ENCODE measurements around the gene MGP. TPM values are rescaled to one million over a fixed set of nuclear protein-coding genes. Genes with fewer than 3 reads are reported as not detected.

The MGP gene
- polyA plus RNA-seq, 1 of the 3 experiments (the other 2 are of a cell fraction) = 76.2 TPM

DNA sequence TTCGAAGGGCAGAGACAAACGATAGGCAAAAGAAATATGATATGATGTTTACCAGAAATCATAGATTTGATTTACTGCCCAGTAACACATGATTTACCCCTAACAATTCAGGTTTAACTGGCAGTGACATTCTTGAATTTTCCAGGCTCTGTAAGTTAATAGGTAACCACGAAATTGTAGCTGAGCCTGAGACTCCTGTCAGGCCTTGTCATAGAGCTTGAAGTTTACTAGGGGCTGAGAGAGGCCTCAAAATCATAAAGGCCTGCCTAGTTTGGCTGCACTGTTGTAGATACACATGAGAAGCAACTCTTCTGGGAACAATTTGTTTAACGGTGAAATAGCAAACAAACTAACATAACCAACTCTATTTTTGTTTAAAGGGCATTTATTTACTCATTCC lies 49.4 kb upstream of the MGP start:
- no peaks in the 10 kb centered on the region for H3K79me2 ChIP-seq (ENCODE audit: insufficient read depth)
- peaks cover 0 to 8% of the 10 kb centered on the region in 2 experiments; a peak in 2 of 4 replicates for H3K4me1 ChIP-seq (ENCODE audit: control insufficient read depth in 1 of 2, insufficient read depth in 2 of 2, low read depth in 1 of 2, low read length in 1 of 2)
- no peak overlapping the region; the same call in 1 of the 2 replicates for H2AFZ ChIP-seq (ENCODE audit: low read depth)
- no peaks in the 10 kb centered on the region for H3K9me3 ChIP-seq
- ChIA-PET CTCF (interaction anchor here (1.2 to 1.6 kb wide), 2 partner anchors 23 to 286 kb away, joined by 3 to 4 read pairs; partner anchors contain the start of gene RERG), POLR2A (no interaction called here)
- H3K36me3 ChIP-seq (replicated peaks in 1 of 2; ENCODE audit: control insufficient read depth in 1 of 2, insufficient read depth in 2 of 2, low read length in 1 of 2) = no peaks in the 10 kb centered on the region
- TF ChIP-seq GATA2 (CRISPR knock-in tag; IDR thresholded peaks at IDR 0.05) = no peak
- TF ChIP-seq POLR2AphosphoS5 (IDR thresholded peaks at IDR 0.05; ENCODE audit: low read depth, low read length) = no peak
- H3K4me3 ChIP-seq (ENCODE audit: low read depth in 2 of 2, low read length in 1 of 2) = no peak overlapping the region
- H3F3A ChIP-seq (replicated peaks; ENCODE audit: insufficient read depth) = peaks cover 9% of the 10 kb centered on the region
- H3K27me3 ChIP-seq (ENCODE audit: insufficient read depth) = no peaks in the 10 kb centered on the region
- WGBS (ENCODE audit: low lambda C conversion rate) = 26% methylated on average over 4 of the region's 4 CpGs
- H3K9ac ChIP-seq = no peak overlapping the region
- H3K9me2 ChIP-seq = no peaks in the 10 kb centered on the region
- no peak overlapping the region for H3K4me2 ChIP-seq
- H4K20me1 ChIP-seq (ENCODE audit: insufficient read depth) = no peaks in the 10 kb centered on the region
- DNase-seq = no peak
- no peak overlapping the region for H3K27ac ChIP-seq (ENCODE audit: low read depth in 2 of 2, low read length in 1 of 2)

DNA sequence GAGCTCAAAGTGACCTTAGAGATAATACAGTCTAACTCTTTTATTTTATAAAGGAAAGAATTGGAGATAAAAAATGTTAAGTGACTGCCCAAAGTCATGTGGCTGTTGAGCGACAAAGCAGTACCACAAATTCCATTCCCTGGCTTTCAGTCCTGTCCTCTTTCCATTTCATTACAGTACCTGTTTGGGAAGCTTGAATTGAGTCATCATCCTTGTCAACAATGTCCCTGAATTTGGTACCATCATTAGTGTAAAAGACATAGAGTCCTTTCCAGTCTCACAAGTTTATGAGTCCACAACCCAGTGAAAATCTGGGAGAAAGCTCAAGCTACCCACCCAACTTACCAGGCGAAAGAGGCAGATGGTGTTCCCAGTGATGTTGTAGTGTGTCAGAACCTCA lies 48.9 kb upstream of the MGP start:
- Histone ChIP-seq H3K27ac (ENCODE audit: low read depth in 2 of 2, low read length in 1 of 2) (no peak overlapping the region), H3K4me2 (no peak overlapping the region), H3K9me2 (no peaks in the 10 kb centered on the region), H3K4me3 (ENCODE audit: low read depth in 2 of 2, low read length in 1 of 2) (no peak overlapping the region), H3K79me2 (ENCODE audit: insufficient read depth) (no peaks in the 10 kb centered on the region), H3K27me3 (ENCODE audit: insufficient read depth) (no peaks in the 10 kb centered on the region), H3K9me3 (no peaks in the 10 kb centered on the region), H4K20me1 (ENCODE audit: insufficient read depth) (no peaks in the 10 kb centered on the region), H3K9ac (no peak overlapping the region), H3F3A (replicated peaks; ENCODE audit: insufficient read depth) (peaks cover 9% of the 10 kb centered on the region), H3K36me3 (replicated peaks in 1 of 2; ENCODE audit: control insufficient read depth in 1 of 2, insufficient read depth in 2 of 2, low read length in 1 of 2) (no peaks in the 10 kb centered on the region), H3K4me1 (ENCODE audit: control insufficient read depth in 1 of 2, insufficient read depth in 2 of 2, low read depth in 1 of 2, low read length in 1 of 2) (peaks cover 0 to 10% of the 10 kb centered on the region in 2 experiments; a peak in 2 of 4 replicates), H2AFZ (ENCODE audit: low read depth) (no peak overlapping the region; the same call in 1 of the 2 replicates)
- DNase-seq = no peak
- ChIA-PET POLR2A (no interaction called here), CTCF (interaction anchor here (1.2 kb wide), 1 partner anchor 22 kb away, joined by 3 read pairs; no protein-coding TSS in a partner anchor)
- 93% methylated on average over 2 of the region's 2 CpGs for WGBS (ENCODE audit: low lambda C conversion rate)
- TF ChIP-seq SIN3A (IDR thresholded peaks at IDR 0.05; ENCODE audit: borderline replicate concordance, low read depth, low read length) (no peak), RCOR1 (IDR thresholded peaks at IDR 0.05; ENCODE audit: low read length) (no peak), RFX5 (IDR thresholded peaks at IDR 0.05; ENCODE audit: low read length) (no peak), MEF2A (IDR thresholded peaks at IDR 0.05; ENCODE audit: borderline replicate concordance, low read depth) (no peak), FOSL2 (IDR thresholded peaks at IDR 0.05; ENCODE audit: borderline replicate concordance, low read depth) (no peak), FOXM1 (IDR thresholded peaks at IDR 0.05; ENCODE audit: low read depth) (no peak), GABPA (IDR thresholded peaks at IDR 0.05; ENCODE audit: low read depth) (no peak), FOXJ3 (CRISPR knock-in tag; IDR thresholded peaks at IDR 0.05) (no peak), TAF1 (IDR thresholded peaks at IDR 0.05; ENCODE audit: borderline replicate concordance, low read depth, low read length) (no peak), EP300 (IDR thresholded peaks at IDR 0.05; ENCODE audit: borderline replicate concordance in 1 of 2, low read depth in 1 of 2, low read length in 1 of 2) (no peak), EZH2phosphoT487 (IDR thresholded peaks at IDR 0.05; ENCODE audit: borderline replicate concordance, low read depth) (no peak), TEAD4 (IDR thresholded peaks at IDR 0.05; ENCODE audit: borderline replicate concordance, insufficient read depth) (no peak), YY1 (IDR thresholded peaks at IDR 0.05; ENCODE audit: low read depth) (no peak)
- TF ChIP-seq, protein P1, sequence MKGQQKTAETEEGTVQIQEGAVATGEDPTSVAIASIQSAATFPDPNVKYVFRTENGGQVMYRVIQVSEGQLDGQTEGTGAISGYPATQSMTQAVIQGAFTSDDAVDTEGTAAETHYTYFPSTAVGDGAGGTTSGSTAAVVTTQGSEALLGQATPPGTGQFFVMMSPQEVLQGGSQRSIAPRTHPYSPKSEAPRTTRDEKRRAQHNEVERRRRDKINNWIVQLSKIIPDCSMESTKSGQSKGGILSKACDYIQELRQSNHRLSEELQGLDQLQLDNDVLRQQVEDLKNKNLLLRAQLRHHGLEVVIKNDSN (IDR thresholded peaks at IDR 0.05; ENCODE audit: borderline replicate concordance, low read depth) = no peak
- TF ChIP-seq, protein P2, sequence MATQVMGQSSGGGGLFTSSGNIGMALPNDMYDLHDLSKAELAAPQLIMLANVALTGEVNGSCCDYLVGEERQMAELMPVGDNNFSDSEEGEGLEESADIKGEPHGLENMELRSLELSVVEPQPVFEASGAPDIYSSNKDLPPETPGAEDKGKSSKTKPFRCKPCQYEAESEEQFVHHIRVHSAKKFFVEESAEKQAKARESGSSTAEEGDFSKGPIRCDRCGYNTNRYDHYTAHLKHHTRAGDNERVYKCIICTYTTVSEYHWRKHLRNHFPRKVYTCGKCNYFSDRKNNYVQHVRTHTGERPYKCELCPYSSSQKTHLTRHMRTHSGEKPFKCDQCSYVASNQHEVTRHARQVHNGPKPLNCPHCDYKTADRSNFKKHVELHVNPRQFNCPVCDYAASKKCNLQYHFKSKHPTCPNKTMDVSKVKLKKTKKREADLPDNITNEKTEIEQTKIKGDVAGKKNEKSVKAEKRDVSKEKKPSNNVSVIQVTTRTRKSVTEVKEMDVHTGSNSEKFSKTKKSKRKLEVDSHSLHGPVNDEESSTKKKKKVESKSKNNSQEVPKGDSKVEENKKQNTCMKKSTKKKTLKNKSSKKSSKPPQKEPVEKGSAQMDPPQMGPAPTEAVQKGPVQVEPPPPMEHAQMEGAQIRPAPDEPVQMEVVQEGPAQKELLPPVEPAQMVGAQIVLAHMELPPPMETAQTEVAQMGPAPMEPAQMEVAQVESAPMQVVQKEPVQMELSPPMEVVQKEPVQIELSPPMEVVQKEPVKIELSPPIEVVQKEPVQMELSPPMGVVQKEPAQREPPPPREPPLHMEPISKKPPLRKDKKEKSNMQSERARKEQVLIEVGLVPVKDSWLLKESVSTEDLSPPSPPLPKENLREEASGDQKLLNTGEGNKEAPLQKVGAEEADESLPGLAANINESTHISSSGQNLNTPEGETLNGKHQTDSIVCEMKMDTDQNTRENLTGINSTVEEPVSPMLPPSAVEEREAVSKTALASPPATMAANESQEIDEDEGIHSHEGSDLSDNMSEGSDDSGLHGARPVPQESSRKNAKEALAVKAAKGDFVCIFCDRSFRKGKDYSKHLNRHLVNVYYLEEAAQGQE (IDR thresholded peaks at IDR 0.05; ENCODE audit: low read depth, low read length) = no peak
- TF ChIP-seq, protein P3, sequence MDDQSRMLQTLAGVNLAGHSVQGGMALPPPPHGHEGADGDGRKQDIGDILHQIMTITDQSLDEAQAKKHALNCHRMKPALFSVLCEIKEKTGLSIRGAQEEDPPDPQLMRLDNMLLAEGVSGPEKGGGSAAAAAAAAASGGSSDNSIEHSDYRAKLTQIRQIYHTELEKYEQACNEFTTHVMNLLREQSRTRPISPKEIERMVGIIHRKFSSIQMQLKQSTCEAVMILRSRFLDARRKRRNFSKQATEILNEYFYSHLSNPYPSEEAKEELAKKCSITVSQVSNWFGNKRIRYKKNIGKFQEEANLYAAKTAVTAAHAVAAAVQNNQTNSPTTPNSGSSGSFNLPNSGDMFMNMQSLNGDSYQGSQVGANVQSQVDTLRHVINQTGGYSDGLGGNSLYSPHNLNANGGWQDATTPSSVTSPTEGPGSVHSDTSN (IDR thresholded peaks at IDR 0.05) = no peak
- TF ChIP-seq, protein P4, sequence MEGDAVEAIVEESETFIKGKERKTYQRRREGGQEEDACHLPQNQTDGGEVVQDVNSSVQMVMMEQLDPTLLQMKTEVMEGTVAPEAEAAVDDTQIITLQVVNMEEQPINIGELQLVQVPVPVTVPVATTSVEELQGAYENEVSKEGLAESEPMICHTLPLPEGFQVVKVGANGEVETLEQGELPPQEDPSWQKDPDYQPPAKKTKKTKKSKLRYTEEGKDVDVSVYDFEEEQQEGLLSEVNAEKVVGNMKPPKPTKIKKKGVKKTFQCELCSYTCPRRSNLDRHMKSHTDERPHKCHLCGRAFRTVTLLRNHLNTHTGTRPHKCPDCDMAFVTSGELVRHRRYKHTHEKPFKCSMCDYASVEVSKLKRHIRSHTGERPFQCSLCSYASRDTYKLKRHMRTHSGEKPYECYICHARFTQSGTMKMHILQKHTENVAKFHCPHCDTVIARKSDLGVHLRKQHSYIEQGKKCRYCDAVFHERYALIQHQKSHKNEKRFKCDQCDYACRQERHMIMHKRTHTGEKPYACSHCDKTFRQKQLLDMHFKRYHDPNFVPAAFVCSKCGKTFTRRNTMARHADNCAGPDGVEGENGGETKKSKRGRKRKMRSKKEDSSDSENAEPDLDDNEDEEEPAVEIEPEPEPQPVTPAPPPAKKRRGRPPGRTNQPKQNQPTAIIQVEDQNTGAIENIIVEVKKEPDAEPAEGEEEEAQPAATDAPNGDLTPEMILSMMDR (IDR thresholded peaks at IDR 0.05) = no peak
- TF ChIP-seq, protein P5, sequence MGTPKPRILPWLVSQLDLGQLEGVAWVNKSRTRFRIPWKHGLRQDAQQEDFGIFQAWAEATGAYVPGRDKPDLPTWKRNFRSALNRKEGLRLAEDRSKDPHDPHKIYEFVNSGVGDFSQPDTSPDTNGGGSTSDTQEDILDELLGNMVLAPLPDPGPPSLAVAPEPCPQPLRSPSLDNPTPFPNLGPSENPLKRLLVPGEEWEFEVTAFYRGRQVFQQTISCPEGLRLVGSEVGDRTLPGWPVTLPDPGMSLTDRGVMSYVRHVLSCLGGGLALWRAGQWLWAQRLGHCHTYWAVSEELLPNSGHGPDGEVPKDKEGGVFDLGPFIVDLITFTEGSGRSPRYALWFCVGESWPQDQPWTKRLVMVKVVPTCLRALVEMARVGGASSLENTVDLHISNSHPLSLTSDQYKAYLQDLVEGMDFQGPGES (IDR thresholded peaks at IDR 0.05; ENCODE audit: low read depth, low read length) = no peak

Measured in SK-N-SH (cell line).